GM21737 (cell line): ENCODE data around the gene GOSR2.
"Not testable (repeated sequence)": the region's sequence is repeated elsewhere in the genome, so short reads cannot be mapped to it uniquely, and the experiment has no call there.

ENCODE experiments used
- ATAC-seq: cut with Tn5 transposase; IDR thresholded peaks from one replicate; pipeline ENCODE4 v1.9.1; 2021; ENCODE audit warnings: mild to moderate bottlenecking, moderate library complexity; ENCODE audit not compliant: unreplicated experiment

The GOSR2 gene

DNA sequence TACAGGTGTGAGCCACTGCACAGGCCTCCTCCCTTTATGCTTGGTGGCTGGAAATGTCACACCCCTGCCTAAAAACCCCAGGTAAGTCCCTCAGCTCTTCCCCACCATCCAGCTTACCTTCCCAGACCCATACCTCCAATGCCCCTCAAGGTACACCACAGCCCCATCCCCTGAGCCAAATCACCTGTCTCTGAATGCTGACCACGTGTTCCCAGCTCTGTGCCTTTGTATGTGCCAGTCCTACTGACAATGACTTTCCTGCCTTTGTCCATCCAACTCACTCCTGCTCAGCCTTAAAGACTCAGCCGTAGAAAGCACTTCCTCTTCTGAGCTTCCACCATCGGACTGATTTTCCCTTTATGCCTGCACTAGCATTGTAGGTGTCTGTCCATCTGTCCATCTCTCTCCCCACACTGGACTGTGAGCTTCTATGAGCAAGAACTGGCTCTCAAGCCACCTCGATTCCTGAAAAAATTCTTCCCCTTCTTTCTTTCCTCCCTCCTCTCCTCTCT lies 30.7 kb upstream of the GOSR2 start:
- ATAC-seq: no peak

DNA sequence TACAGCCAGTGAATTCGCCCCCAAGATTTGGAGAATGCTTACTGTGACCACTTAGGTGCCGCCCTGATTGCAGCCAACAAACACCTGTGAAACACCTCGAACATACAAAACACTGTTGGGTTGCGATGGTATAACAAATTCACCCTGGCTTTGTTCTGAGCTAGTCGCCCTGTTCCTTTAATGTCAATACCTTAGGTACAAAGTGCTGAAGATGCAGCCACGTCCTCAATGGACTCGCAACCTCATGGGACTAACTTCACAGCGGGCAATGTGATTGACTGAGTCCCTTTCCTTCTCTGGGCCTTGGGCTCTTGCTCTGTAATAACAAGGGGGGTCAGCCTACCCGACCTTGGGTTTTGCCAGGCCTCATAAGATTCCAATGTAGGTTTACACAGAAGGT lies 28.9 kb upstream of the GOSR2 start:
- no peak for ATAC-seq

DNA sequence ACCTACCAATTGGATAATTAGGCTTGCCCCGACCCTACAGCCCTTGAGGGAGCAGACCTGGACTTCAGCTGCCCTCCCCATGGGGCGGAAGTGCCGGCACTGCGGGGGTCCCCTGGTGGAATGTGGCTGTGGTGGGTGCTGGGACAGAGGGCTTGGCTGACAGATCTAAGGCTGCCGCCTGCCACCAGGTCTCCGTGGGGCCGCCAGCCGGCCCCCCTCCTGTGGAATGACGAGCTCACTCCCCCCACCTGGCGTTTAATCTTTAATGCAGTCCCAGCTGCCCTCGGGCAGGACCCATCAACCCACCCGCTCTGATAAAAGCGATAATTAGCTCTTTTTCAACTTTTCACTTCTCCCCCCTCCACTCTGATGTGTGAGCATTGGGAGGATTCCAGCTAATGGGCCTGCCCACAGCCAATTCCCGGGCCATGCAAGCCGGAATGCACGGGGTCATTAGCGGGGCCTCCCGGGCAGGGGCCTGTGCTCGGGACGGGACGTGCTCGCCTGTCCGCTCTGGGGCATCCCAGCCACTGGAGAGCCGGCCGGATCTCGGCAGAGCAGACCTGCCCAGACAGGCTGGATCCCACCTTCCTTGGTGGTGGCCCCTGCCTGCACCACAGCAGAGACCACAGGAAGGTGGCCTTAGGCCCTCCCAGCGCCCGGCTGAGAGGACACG lies 28.3 kb upstream of the GOSR2 start:
- ATAC-seq: no peak

DNA sequence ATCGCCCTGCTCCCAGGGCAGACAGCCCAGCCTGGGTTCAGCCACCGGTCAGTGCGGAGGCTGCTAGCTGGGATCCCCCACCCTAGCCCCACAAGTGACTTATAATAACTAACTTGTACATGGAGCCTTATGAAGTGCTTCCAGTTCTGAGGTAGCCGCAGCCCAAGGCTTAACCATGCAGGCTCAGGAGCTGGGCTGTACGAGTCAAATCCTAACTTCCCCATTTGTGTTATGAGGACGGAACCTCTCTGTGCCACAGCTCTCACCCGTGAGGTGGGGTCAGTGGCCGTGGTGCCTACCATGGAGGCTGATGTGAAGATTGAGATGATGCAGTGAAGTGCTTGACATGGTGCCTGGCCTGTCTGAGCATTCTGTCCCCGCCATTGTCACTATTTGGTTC lies 27.8 kb upstream of the GOSR2 start:
- no peak for ATAC-seq

DNA sequence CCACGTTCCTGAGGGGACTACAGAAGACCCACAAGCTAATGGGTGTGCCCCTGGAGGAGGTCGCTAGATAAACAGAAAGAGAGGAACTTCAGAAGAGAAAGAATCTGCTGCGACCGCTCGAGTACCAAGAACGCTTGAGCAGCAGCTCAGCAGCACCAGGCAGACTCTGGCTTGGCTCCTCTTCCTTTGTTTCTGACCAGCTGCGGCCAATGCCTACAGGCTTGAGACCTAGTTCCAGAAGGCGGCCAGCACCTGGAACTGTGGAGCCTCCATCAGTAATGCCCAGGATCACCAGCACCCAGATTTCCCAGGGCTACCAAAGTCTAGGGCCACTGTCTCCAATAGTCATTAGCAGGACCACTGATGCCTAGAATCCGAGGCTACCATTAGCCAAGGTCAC lies 26.0 kb upstream of the GOSR2 start:
- ATAC-seq: no peak

DNA sequence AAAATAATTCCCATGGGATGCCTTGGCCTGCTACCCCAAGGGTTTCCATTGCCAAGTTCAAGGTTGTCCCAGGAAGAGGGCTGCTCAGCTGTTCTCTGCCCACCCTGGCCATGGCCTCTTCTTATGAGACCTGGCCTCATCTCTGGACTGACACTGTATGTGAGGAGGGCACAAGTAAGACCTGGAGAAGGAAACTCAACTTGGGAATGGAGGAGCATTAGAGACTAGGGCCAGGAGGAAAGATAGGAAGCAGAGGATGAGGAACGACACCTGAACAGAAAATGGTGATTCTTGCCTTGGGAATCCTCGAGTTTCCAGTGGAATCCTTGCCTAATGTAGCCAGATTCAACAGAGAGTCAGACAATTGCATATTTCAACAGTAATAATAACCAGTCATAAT lies 24.6 kb upstream of the GOSR2 start:
- ATAC-seq: no peak

DNA sequence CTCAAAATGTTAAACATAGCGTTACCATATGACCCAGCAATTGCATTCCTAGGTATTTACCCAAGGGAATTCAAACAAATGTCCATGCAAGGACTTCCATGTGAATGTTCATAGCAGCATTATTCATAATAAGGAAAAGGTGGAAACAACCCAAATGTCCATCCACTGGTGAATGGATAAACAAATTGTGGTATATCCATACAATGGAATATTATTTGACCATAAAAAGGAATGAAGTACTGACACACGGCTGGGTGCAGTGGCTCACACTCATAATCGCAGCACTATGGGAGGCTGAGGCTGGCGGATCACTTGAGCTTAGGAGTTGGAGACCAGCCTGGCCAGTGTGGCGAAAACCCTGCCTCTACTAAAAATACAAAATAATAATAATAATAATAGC lies 24.1 kb upstream of the GOSR2 start:
- no peak for ATAC-seq

DNA sequence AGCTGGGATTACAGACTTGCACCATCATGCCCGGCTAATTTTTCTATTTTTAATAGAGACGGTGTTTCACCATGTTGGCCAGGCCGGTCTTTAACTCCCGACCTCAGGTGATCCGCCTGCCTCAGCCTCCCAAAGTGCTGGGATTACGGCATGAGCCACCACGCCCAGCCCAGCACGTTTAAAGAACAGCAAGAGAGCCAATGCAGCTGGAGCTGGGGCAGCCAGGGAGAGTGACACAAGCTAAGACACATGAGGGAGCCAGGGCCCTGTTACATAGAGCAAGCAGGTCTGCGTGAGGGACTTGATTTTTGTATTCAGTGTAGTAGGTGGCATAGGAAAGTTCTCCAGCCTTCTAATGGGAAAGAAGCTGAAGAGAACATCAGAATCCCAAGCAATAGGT lies 21.7 kb upstream of the GOSR2 start:
- ATAC-seq: no peak

DNA sequence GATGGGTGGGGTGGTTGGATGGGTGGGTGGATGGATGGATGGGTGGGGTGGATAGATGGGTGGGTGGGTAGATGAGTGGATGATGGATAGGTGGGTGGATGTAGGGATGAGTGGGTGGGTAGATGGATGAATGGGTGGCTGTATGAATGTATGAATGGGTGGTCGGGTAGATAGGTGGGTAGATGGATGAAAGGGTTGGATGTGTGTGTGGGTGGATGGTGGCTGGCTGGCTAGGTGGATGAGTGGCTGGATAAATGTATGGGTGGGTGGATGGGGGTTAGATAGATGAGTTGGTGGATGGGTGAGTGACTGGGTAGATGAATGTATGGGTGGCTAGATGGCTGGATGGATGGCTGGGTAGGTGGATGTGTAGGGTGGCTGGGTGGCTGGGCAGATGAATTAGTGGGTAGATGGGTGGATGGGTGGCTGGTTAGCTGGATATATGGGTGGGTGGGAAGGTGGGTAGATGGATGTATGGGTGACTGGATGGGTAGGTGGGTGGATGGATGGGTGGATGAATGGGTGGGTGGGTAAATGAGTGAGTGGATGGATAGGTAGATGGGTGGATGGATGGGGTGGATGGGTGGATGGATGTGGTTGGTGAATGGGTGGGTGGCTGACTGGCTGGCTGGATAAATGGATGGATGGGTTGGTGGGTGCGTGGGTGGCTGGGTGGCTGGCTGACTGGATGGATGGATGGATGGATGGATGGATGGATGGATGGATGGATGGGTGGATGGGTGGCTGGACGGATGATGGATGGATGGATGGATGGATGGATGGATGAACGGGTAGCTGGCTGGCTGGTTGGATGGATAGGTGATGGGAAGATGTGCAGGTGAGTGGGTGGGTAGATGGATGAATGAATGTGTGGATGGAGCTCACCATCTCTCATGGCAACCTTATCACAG lies 18.9 kb upstream of the GOSR2 start:
- no peak for ATAC-seq

DNA sequence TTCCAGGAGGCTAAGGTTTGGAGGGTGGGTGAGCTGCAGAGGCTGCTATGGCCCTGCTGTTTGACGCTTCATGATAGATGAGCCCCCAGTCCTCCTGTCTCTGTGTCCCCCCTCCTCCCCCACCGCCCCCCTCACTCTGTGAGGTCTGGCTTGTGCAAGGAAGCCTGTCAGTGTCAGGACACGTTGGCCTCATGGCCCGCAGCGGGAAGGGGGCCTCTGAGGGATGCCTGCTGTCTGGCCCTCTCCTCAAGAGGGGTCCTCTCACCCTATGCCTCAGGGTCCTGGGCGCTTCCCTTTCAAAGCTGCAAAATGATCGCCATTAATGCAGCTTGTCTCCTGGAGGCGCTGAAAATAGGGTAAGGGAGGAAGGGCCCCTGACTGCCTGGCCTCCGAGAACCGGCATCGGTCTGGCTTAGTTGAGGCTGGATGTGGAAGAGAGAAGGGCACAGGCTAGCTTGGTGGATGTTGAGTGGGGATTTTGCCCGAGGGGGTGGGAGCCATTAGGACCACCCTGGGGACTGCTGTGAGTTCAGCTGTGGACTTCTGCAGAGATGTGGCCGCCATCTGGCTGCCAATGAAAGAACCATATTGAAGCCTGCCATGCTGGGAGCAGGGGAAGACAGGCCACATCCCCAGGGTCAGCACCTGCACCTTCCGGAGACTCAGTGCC lies 14.8 kb upstream of the GOSR2 start:
- ATAC-seq: no peak

DNA sequence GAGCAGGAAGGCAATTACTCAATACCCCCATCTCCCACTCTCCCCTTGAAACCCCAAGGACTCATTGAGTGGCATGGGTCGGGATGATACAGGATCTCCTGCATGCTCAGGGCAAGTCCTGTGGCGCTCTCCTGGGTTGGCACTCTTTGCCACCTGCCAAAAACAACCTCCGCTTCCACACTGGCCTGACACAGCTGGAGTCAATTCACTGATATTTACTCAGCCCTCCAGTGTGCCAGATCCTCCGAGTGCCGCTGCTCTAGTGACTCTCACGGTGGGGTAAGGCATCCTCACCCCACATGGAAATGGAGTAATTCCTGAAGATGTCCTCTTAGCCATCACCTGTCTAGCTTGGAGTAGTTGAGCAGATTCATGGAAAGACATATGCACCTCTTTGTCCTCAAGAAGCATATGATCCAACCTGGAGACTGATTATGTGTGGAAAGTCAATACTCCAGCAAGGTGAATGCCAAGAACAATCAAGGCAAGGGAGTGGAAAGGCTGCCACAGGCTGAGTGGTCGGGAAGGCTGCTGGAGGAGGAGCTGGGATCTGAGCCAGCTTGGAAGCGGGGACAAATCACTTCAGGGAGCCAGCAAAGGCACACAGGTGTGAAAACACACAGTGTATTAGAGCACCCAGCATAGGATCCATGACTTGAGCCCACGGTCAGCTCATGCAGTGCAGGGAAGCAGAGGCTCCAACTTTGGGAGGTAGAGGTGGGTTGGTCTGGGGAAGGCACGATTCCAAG lies 12.6 kb upstream of the GOSR2 start:
- no peak for ATAC-seq

DNA sequence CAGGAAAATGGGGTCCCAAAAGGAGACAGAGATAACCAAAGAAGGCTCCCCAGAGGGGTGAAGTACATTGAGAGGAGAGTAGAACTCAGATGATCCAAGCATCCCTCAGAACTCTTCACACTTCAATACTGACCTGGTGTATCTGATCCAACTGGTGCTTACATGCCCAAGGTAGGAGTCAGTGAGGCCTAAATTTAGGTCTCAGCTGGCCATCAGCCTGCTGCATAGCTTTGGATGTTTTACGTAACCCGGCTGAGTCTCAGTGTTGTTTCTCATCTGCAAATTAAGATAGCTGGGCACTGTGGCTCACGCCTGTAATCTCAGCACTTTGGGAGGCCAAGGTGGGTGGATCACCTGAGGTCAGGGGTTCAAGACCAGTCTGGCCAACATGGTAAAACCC lies 11.6 kb upstream of the GOSR2 start:
- ATAC-seq: no peak

DNA sequence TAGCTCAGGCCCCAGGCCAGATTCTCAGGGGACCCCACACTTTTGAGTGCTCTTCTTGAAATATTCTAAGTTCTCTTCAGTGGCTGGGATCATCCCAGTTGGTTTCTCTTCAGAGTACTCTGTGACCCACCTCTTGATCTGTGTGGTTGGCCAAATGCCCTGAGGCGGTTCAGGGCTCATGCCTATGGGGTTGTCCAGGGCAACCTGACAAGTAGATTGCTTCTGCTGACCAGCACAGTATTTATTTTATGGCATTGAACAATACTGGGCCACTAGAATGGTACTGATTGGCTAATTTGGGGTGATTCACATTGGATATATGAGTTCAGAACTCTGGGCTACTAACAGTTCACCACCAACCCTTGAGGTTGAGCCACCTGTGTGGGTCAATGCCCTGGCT lies 7.4 kb upstream of the GOSR2 start:
- no peak for ATAC-seq

DNA sequence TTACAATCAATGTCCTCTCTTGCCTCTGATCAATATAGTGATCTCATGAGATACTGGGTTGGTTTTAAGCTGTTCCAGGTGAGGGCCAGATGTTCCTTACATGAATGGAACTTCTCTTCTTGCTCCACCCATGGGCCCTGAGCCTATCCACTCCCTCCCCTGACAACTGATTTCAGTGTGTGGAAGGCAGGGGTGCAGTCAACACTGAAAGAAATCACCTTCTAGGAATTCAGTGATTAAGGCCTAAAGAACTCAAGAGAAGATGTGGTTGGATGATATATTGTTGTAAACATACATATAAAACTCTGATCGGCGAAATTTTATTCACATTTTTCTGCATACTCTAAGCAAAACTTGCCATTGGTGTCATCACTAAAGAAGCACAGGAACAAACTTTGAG lies 6.7 kb upstream of the GOSR2 start:
- no peak for ATAC-seq

DNA sequence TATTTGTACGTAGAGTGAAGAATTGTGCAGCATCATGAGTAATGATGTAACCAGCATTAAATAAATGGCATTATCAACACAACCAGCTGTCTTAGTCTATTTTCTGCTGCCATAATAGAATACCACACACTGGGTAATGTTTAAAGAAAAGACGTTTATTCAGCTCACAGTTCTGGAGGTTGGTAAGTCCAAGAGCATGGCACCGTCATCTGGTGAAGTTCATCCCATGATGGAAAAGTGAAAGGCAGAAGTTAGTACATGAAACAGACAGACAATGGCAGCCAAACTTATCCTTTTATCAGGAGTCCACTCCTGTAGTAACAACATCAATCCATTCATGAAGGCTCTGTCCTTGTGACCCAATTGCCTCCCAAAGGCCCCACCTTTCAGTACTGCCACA lies 6.3 kb upstream of the GOSR2 start:
- ATAC-seq: no peak

DNA sequence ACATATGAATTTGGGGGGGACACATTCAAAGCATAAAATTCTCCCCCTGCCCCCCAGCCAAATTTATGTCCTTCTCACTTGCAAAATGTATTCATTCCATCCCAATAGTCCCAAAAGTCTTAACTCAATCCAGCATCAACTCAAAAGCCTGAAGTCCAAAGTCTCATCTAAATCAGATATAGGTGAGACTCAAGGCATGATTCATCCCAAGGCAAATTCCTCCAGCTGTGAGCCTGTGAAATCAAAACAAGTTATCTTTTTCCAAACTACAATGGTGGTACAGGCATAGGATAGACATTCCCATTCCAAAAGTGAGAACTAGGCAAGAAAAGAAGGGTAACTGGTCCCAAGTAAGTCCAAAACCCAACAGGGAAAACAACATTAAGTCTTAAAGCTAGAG lies 5.9 kb upstream of the GOSR2 start:
- no peak for ATAC-seq

DNA sequence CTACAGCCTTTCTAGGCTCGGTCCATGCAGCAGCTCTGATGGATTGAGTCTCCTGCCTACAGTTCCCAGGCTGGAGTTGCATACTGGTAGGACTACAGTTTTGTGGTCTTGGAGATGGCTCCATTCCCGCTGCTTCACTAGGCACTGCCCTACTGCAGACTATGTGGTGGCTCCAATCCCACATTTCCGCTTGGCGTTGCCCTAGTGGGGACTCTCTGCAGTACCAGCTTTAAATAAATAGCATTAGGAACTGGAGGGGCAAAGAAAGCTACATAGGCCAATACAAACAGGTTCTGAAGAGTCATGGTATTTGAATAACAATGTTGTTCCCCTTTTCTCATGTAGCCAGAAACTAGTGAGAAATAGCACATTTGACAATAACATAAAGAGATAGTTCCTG lies 5.4 kb upstream of the GOSR2 start:
- no peak for ATAC-seq

DNA sequence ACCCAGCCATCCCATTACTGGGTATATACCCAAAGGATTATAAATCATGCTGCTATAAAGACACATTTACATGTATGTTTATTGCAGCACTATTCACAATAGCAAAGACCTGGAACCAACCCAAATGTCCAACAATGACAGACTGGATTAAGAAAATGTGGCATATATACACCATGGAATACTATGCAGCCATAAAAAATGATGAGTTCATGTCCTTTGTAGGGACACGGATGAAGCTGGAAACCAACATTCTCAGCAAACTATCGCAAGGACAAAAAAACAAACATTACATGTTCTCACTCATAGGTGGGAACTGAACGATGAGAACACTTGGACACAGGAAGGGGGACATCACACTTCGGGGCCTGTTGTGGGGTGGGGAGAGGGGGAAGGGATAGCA lies 998 bp upstream of the GOSR2 start:
- ATAC-seq: not testable (repeated sequence)

DNA sequence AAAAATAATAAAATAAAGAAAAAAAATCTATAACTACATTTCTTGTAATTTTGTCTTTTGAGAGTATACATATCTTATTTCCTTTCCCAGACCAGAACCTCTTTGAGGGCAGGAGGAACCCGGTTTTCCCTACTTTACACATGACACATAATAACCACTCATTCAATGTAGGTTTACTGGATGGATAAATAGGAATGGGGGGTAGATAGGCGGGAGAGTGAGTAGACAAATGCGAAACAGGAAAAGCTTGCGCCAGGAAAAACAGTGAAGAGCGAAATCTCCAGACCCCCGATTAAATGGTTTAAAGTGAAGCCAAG lies 515 bp upstream of the GOSR2 start:
- ATAC-seq: peak; percentile 8

DNA sequence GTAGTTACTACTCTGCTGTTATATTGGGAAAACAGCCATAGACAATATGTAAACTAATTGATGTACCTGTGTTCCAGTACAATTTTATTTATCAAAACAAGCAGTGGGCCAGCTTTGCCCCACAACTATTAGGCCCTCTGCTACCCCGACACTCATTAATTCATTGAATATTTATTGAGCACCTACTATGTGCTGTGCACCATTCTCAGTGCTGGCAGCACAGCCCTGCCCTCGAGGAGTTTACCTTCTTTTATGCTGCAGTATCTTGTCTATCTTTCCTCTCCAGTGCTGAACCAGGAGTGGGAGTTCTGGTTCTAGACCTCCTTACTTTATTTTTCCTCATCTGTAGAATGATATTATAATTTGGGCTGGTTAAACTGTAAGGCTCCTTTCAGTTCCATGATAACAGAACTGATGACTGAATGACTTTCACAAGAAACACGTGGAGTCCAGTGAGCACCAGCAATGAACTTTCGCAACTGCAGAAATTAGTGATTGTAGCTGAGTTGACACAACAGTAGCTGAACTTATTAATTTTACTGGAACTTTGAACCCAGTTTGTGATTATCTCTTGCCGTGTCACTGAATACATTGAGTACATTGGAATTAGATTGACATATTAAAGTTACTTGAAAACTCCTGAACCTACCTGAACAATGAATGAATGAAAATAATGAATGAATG lies 2.4 kb downstream of the GOSR2 start:
- no peak for ATAC-seq
